GM15510 (cell line): ENCODE data around the gene GPC3.

ENCODE experiments used
- POLR2A ChIP-seq: IDR thresholded peaks from 3 replicates; pipeline ENCODE4 v1.6.1; 2011; ENCODE audit warnings: borderline replicate concordance; ENCODE audit not compliant: insufficient read length; ENCODE audit errors: extremely low read depth

The GPC3 gene

DNA sequence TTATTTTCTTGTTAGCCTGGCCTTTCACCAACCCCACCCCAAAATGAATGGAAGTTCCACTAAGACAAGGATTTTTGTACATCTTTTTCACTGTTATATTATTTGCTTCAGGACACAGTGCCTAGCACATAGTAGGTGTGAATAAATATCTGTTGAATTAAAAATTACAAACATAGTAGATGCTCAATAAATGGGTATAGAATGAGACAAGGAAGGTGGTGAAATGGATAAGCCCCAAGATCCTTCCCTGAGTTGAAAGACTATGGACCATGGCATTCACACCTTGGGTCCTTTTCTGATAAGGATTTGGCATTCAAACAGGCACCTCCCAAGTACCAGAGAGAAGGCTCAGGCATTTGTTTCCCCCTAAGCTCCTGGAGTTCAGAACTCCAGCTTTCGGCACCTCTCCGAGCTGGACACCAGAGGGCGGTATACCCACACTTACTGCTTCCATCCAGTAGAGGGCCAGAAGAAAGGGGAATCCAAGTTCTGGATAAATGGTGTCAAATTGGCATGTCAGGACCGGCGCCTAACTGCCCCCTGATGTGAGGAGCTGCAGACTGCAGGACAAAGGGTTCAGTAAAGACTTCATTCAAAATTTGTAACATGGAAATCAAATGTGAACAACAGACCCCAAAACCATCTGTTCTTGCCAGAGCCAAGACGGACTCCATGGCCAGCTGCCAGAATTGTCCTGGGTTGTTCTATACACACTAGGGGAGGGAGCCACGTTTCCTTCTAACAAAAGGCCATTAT lies 193.0 kb downstream of the GPC3 start:
- TF ChIP-seq POLR2A, result no peak

DNA sequence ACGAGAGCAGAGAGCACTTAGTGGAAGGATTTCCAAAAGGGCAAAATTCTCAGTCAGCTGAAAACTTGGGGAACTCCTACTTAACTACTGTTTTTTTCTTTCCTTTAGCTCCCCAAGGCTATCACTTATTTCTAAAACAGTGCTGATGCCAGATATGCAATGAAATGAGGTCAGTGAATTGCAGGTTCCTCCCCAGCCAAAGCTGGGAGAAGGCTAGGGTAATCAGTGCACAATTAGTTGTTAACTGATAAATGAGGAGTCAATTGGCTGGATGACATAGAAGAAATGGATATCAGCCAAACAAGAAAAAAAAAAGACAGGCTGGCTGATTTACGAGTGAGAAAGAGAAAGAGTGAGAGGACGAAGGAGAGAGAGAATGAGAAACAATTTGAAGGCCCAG lies 195.6 kb downstream of the GPC3 start:
- TF ChIP-seq POLR2A, result no peak

GRCh38 chrX:133786382-133786781 lies 199.0 kb downstream of the GPC3 start:
- no peak for TF ChIP-seq POLR2A

DNA sequence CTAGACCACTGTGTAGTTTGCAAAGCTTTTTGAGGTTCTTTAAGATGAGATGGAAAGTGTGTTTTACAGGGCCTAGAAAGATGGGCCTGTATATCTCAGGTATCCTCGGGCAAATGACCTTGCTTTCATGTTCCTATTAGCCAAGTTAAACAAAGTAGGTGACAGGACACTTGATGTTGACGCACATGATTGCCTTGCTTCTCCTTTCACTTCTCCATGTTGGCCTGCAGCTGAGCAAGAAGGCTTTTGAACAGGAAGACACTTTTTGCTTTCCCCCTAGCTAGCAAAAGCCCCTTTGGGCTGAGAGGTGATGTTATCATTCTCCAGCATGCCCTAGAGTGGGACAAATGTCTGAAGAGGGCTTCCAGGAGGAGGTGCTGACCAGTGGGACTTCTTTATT lies 202.1 kb downstream of the GPC3 start:
- no peak for TF ChIP-seq POLR2A

GRCh38 chrX:133781174-133781573 lies 204.2 kb downstream of the GPC3 start:
- no peak for TF ChIP-seq POLR2A

- no peak for TF ChIP-seq POLR2A
These were observed 209.3 kb downstream of the GPC3 start for GRCh38 chrX:133776072-133776471.

GRCh38 chrX:133774807-133775206 lies 210.6 kb downstream of the GPC3 start:
- no peak for TF ChIP-seq POLR2A

- no peak for TF ChIP-seq POLR2A
These were observed 214.2 kb downstream of the GPC3 start for GRCh38 chrX:133771086-133771646.

DNA sequence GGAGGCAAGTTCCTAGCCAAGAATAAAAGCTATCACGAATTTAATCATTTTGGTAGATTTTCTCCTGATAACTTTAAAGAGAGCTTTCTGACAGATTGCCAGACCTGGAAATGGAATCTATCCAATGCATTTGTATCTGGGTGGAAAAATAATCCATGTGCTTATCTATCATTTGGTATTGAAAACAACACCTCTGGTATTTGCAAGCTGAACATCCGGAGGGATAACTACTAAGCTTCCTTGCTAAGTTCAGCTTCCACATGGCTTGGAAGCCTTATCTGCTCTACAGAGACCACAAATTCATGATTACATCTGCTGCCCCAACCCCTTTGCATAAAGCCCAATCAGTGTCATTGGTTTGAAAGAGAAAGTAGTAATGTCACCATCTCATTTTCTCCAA lies 230.7 kb downstream of the GPC3 start:
- TF ChIP-seq POLR2A, result no peak

DNA sequence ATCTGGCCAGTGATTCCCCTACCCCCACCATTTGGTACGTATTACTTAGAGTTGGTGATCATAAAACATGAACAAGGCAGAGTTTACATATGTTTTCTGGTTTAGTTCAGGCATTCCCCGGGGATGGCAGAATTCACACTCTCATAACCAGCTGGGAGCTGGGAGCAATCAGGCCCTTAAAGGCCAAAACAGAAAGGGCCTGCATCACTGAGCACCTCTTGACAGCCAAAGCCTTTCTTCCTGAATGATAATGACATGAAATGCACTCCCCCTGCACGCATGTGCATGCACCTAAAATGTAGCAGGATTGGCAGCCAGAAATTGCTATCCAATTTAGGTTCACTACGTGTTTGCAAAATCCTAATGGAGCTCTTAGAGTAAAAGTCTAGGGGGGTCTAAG lies 235.4 kb downstream of the GPC3 start:
- no peak for TF ChIP-seq POLR2A

GRCh38 chrX:133749370-133749769 lies 236.0 kb downstream of the GPC3 start:
- no peak for TF ChIP-seq POLR2A

- no peak for TF ChIP-seq POLR2A
These were observed 238.2 kb downstream of the GPC3 start for GRCh38 chrX:133747196-133747595.

- TF ChIP-seq POLR2A, result no peak
These were observed 238.8 kb downstream of the GPC3 start for GRCh38 chrX:133746593-133746992.

DNA sequence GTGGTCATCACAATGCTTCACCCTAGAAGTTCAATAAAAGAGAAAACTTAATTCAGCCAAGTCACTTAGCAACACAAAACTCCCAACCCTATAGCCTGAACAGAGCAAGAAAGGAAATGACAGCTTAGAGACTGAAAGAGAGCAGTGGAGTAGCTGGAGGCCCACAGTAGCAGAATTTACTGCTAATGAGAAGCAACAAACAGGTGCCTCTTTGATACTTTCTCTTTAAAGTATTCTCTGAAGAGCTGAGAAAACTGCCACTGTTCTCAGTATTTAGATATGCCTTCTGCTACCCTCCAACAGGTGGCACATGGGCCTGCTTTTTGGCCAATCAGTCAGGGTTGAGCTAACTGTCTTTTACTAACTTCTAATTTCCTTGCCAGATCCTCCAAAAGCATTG lies 240.0 kb downstream of the GPC3 start:
- no peak for TF ChIP-seq POLR2A

GRCh38 chrX:133742602-133743305 lies 242.6 kb downstream of the GPC3 start:
- TF ChIP-seq POLR2A, result no peak

DNA sequence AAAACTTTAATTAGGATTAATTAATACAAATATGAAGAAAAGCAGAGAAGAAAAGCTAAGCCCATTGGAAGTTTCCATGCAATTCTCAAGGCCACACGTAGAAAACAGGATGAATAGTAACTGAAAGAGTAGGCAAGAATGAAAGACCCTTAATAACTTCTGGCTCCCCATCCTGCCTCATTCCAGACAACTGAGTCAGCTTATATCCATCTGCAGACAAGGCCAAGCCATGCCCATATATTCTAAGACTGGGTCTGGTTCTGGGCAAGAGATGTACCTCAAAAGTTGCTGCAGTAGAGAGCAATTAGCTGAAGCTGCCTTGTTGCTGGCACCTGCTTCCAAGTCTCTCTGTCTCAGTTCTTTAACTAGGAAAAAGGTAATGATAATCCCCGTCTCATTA lies 244.1 kb downstream of the GPC3 start:
- TF ChIP-seq POLR2A, result no peak
